Measurements from ENCODE around the gene HOXA9.

The HOXA9 gene

GRCh38 chr7:27200761-27201579 lies 35.6 kb upstream of the HOXA9 start:
- no peak for DNase-seq

DNA sequence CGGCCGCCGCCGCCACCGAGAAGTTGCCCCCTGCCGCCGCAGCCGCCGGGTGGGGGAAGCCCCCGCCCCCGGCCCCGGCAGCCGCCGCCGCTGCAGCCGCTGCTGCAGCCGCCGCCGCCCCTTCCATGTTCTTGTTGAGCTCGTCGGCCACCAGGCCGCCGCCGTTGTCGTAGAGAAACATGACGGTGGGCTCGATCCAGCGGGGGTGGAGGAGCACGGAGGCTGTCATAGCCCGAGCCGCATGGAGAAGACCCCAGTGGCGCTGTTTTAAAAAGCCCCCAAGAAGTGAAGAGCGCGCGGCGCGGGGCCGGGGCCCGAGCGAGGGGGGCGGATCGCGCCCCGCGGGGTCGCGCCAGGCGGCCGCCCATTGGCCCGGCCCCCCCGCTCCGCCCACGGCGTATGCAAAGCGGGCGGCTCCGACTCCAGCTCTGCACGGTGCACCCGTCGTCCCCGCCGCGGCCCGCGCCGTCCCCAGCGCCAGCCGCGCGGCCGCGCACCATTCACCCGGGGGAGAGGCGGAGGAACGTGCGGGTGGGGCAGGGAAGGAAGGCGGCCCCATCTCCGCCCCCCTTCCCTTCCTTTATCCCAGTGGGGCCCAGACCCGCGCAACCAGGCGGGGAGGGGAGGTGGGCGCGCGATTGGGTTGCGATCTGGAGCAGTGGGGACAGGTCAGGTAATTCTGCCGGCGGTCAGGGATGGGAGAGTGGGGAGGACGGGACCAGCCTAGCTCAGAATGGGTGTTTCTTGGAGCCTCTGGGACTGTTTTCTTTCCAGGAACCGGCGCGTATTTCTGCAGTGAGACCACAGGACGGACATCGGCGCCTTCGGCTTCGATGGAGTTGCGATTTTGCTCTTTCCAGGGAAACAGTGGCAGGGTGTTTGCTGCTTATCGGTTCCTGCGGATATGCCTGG lies 34.8 kb upstream of the HOXA9 start, which contains the start of gene HOXA13:
HOXA13 (minus strand) TSS at position 243 of the 912 bp plus-strand sequence; CDS start at position 229, 14 bp downstream.
- DNase-seq, result no peak

- DNase-seq, result no peak
Measured at GRCh38 chr7:27198871-27199801, 33.8 kb upstream of the HOXA9 start.

DNA sequence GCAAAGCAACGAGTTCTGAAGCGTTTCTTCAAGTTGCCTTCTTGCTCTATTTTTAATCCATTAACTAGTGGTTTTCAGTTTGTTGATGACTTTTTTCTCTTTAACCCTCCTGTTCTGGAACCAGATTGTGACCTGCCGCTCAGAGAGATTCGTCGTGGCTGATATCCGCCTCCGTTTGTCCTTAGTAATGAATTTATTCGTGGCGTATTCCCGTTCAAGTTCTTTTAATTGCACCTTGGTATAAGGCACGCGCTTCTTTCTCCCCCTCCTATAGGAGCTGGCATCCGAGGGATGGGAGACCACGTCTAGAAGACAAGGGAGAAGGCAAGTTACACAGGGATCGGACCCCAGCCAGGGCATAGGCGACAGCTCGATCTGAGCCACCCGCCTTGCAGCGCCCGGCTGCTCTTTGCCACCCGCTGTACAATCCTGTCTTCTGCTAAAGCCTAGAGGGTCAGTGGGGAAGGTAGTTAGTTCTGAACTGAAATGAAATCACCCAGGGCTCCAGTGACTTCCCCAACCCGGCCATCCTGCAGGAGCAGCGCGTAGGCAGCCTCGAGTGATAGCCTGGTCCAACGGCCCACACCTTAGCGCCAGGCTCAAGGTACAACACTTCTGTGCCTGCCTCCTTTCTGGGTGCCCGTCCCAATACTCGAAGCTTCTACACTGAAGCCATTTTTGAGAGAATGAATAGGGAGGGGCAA lies 33.0 kb upstream of the HOXA9 start:
- no peak for DNase-seq

- no peak for DNase-seq
Measured at GRCh38 chr7:27197137-27198042, 32.1 kb upstream of the HOXA9 start.

DNA sequence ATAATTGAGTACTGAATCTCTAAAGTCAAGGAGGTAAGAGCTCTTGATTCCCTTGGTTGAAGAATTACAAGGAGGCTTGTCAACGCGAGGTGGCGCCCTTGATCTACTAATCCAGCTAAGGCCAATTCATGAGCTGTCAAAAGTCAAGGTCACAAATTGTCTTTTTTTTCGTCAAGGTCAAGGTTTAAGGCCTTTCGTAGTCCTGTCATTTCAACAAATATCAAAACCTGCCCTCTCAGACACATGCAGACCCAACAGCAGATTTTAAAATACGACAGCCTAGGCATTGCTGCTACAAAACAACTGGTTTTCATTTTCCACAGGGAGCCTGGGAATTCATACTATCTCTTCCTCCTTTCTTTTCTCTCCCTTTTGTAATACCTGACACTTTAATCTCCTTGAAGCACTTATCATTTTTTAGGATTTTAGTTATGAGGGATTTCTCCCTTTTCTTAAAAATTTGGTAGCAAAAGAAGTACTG lies 31.0 kb upstream of the HOXA9 start:
- DNase-seq, result peak; percentile 55 to 84 (median 69)

DNA sequence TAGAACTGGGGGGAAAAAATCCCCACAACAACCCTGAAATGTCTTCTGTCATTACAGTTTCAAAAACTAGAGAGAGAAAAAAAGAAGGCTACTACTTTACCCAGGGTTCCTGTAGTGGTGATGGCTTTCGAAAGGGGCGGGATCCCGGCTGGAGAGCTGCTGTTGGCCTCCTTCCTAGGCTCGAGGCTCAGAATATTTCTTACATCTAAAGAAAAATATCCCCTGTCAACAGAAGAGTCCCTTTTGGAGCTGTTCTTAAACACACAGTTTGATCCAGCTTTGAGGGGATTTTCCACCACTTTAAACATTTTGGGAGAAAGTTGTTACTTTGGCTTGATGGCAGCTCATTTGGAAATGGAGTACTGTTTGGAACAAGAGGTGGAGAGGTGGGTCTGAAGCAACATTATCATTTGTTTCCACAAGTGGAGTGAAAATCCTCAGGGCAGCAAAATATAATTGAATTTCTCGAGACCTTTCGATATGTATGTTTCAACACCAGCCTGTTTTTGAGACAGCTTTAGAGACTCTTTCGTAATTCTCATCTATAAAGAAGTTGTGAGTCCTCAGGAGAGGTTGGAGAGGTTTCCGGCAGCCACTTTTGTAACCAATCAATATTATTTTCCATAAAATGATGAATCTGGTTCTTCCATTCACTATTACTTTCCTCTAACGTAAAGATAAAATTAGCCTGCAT lies 29.5 kb upstream of the HOXA9 start:
- no peak for DNase-seq

- no peak for DNase-seq
Measured at GRCh38 chr7:27194002-27194352, 28.6 kb upstream of the HOXA9 start.

DNA sequence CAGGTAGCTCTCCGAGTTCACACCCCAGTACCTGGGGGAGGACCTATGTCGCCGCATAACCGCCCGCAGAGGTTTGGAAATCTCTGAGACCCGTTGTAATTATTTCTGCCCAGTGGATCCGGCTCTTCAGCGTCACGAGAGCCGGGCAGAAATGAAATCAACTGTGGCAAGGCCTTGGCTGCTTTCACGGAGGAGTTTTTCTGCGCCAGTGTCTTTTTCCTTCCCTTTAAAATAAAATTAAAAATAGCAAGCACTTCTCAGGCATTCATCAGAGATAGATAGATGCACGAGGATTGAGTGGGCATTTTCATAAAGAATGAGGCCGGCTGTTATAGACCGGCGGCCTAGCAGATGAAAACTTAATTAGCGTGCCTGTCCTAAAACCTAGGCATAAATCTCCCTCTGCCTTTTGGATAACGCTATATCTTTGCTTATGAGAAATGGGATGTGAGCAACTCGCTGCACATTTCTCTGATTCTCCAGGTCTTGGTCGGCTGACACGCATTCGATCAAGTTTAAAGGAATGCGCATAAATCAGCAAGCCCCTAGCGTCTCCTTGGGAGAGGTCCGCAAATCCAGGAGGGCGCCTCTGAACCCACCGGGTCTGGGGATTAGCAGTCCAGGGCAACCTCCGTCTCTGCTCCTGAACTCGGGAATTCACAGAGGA lies 28.1 kb upstream of the HOXA9 start:
- no peak for DNase-seq

DNA sequence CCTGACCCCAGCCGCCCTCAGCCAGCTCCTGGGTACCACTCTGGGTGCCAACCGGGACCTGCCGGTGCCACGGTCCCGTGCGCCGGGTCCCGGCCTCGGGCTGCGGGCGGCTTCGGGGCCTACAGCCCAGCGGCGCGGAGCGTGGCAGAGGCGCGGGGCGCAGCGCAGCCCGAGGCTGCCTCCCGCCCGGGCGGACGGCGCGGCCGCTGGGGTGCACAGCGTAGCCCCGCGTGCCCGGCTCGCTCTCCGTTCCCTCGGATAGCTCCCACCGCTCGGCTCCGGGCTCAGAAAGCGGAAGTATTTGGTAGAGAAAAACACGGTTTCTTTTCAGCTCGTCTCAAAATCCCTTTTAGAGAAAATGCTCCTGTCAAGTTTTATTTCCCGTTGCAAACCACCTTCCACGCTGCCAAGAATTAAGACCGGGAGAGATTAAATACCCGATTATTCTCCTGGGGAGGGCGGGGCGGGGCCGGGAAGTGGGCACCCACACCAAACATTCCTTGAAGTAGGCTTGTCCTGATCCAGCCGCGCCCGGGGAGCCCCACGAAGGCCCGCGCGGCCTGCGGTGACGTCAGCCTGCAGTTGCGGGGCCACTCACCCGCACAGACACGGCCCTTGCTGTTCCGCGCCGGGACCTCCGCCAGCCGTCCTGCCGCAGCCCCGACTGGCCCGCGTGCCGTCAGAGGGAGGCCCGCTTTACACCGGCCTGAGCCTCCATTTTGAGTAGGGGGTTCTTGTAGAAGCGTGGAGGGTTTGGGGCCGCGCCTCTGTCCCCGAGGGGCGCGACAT lies 27.4 kb upstream of the HOXA9 start:
- DNase-seq, result no peak

GRCh38 chr7:27191833-27192545 lies 26.7 kb upstream of the HOXA9 start:
- DNase-seq, result no peak

GRCh38 chr7:27191161-27191731 lies 25.9 kb upstream of the HOXA9 start:
- DNase-seq, result no peak

- no peak for DNase-seq
Measured at GRCh38 chr7:27189997-27190748, 24.8 kb upstream of the HOXA9 start.

- DNase-seq, result no peak
Measured at GRCh38 chr7:27189295-27189996, 24.1 kb upstream of the HOXA9 start.

DNA sequence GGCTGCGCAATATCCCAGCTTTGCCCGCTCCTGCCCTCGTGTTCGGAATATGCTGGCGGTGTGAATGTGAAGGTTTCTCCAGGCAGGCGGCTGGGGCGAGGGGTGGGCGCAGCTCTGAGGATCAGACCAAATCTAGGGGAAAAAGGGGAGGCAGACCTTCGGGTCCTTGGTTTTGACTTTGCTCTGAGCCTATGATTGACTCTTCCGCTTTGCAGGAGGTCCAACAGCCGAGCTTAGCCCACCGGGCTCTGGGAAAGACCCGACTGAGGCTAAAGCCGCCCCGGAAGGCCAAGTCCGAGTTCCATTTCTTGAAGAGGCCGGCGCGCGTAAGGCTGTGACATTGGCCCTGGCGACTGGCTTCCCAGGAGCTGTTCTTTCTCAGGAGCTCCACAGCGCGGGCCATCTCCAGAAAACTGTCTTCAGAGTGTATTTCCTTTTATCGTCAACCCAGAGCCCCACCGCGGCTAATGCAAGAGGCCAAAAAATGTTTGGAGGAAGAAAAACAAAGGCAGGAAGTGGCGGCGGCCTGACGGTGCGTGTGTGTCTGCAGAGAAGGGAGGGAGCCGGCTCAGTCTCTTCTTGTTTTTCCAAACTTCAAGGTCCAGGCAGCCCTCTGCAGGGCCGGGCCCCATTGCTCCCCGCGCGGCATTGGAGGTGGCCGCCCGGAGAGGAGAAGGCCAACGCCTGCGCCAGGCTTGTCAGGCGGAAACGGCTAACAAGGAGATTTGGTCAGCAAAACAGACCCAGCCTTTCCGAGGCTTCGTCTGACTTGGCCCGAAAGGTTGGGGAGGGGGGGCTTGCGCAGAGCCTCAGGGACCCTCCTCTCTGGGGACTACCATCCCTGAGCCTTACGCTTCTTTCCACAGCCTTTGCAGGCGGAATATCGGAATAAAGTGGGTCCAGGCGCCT lies 23.3 kb upstream of the HOXA9 start:
- DNase-seq, result peak in 1 of 5 donors; percentile 31
